Measurements from ENCODE around the gene NKX1-1.

Gene NKX1-1

DNA sequence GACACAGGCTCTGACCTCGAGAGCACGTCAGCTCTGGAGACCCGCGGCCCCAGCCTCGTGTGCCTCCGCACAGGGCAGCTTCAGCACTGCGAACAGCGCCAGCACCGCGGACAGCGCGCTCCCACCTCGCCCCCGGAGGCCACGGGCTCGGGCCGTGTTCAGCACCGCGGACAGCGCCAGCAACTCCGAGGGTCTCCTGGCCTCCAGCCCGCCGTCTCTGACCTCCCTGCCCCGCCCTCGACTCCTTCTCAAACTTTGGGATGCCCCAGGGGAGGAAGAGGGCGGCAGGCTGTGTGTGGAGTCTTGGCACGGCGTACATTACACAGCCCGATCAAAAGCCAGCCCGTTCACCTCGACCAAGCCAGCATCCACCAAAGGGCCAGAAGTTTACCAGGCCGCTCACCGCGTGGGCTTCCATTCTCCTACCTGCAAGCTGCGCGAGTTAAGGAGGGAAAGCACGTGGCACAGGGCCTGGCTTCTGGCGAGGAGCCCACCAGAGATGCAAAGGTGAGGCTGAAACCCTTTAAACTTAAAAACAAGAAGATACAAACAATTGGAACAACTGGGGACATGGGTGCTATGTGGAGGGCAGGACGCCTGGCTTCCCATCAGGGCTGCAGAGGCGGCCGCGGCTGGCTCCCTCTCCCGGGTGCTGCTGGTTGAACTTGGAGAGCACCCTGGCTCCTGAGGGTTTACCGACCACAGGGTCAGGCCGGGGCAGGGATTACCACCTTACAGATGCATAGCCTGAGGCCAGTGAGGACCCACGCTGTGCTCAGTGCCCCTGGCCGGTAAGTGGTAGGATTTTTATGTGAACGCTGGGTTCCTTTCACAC is 4.5 kb upstream of the NKX1-1 start:
- DNase-seq (ENCODE audit: extremely low read depth, low read depth): no peak
- TF ChIP-seq, protein P1, sequence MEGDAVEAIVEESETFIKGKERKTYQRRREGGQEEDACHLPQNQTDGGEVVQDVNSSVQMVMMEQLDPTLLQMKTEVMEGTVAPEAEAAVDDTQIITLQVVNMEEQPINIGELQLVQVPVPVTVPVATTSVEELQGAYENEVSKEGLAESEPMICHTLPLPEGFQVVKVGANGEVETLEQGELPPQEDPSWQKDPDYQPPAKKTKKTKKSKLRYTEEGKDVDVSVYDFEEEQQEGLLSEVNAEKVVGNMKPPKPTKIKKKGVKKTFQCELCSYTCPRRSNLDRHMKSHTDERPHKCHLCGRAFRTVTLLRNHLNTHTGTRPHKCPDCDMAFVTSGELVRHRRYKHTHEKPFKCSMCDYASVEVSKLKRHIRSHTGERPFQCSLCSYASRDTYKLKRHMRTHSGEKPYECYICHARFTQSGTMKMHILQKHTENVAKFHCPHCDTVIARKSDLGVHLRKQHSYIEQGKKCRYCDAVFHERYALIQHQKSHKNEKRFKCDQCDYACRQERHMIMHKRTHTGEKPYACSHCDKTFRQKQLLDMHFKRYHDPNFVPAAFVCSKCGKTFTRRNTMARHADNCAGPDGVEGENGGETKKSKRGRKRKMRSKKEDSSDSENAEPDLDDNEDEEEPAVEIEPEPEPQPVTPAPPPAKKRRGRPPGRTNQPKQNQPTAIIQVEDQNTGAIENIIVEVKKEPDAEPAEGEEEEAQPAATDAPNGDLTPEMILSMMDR (IDR thresholded peaks at IDR 0.05; ENCODE audit: low read depth, low read length): no peak

DNA sequence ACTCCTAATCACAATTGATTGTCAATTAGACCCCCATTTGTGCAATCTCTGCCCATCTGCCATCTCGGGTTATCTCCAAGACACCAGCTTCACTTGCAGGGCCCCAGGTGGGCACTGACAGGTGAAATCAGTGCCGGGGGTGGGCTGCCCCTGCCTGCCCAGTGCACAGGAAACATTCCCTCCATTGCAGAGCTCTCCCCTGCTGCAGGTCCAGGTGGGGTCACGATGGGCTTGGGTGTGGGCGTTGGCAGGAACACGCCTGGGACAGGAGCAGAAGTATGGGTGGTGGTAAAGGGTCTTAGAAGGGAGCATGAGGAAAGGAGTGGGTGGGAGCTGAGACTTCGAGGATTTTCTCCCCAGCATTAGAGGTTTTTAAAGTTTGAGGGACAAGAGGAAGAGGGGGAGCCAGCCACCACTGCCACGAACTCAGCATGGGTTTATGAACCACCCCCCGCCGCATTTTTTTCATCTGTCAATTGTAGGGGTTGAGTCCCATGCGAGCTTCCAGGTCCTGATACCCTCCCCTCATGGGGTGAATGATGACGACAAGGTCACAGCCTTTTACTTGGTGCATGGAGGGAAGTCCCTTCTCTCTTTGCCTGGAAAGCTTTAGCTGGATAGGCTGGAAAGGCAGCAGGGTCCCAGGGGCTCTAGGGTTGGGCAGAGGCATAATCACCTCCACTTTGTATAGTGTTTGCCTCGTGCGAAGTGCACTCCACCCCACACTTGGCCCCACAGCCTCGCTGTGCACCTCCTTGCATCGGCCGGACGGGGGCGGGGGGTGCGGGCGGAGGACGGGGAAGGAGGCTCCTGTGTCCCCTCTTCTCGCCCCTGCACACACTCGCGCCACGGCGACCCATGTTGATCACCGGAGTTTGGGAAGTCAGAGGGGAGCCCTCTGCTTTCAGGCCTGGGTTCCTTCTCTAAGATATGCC is 3.5 kb upstream of the NKX1-1 start:
- TF ChIP-seq, protein P1 (IDR thresholded peaks at IDR 0.05; ENCODE audit: low read depth, low read length): no peak
- no peak for DNase-seq (ENCODE audit: extremely low read depth, low read depth)

DNA sequence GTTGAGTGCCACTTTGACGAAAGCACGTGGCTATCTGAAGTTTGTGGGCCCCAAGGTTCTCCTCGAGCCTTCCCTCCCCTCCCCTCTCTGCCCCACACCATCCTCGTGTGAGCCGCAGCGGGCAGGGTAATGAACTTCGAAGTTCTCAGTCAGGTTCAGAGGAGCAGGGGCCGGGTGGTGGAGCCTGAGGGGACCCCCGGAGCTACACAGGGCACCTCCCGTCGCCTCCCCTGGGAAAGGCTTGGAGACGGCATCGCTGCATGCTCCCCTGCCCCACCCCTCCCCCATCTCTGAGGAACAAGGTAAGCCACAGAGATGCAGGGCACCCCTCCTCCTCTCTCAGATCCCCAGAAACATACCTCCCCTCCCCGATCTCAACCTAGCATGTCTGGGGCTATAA is 2.8 kb upstream of the NKX1-1 start:
- TF ChIP-seq, protein P1 (IDR thresholded peaks at IDR 0.05; ENCODE audit: low read depth, low read length): no peak
- no peak for DNase-seq (ENCODE audit: extremely low read depth, low read depth)

DNA sequence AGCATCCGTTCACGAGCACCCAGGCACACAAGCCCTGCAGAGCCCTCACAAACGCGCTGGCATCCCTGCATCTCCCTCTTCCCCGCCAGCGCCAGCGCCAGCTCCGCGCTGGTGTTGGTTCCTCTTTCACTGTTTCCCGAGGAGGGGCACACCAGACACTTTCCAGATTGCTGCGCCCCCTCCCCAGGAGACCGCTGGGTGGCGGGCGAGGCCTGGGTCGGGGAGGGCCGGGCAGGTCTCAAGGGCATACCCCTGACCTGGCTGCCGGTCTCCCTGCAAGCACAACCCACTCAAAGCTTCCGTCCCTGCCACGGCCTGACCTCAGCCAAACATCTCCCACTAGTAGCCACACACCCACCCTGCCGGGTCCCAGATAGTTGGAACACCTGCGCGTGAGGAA is 2.2 kb upstream of the NKX1-1 start:
- TF ChIP-seq, protein P1 (IDR thresholded peaks at IDR 0.05; ENCODE audit: low read depth, low read length): no peak
- no peak for DNase-seq (ENCODE audit: extremely low read depth, low read depth)

DNA sequence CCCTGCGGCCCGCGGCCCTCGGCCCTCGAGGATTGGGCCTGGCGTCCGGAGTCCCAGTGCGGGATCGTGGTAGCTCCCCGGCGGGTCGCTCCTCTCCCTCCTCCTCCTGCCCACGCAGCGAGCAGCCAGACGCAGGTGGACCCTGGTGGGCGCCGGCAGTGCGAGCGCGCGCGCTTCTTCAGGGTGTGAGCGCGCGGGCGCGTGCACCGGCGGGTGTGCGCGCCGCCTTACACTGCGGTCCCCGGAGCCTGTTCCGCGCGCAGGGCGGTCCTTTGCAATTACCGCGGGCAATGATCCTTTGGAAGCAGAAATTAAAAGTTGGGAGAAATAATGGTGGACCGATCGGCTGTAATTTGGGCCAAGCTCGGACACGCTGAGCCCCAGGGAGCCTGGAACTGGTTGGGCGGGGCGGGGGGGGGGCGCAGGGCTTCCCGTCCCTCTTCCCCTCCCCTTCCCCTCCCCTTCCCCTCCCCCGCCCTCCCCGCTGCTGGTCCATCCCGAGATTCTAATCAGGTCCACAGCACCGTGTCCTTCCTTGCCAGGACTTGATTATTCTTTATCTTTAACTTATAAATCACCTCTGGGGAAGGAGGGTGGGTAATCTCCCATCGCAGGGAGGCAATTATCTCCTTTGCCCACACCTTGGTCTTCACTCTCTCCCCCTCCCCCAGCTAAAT is 1.6 kb upstream of the NKX1-1 start:
- TF ChIP-seq, protein P1 (IDR thresholded peaks at IDR 0.05; ENCODE audit: low read depth, low read length): no peak
- no peak for DNase-seq (ENCODE audit: extremely low read depth, low read depth)

DNA sequence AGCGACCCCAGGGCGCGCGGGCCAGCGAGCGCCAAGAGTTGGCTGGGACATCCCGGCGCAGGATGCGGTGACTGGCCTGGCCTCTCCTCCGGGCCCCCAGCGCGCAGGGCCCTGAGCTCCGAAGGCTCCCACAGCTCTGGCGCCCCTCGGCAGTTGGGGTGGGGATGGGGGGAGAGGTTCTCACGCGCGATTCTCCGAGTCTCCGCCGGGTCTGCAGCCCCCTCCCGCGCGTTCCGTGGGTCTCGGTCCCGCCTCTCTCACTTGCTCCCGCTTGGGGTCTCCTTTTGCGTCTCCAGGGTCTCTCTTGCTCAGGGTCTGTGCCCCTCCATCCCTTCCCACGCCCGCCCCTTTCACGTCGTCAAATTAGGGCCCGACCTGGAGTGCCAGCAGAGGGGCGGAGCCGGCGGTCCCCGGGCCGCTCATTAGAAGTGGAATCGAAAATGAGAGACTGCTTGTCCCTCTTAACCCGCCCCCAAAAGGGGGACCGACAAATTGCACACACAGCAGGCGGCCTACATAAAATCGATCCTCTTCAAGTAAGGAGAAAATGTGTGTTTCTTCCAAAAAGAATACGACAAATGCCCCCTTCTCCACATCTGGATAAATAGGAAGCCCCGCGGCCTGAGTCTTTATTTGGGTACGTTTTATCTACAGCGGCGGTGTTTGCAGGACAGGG is 877 bp upstream of the NKX1-1 start:
- no peak for DNase-seq (ENCODE audit: extremely low read depth, low read depth)
- TF ChIP-seq, protein P1 (IDR thresholded peaks at IDR 0.05; ENCODE audit: low read depth, low read length): no peak
